SK-N-SH (cell line): ENCODE measurements around the gene BCO2. TPM values are rescaled to one million over a fixed set of nuclear protein-coding genes. Genes with fewer than 3 reads are reported as not detected.

Source experiments
- CTCF ChIA-PET: fragments of 300-600, 350-600 bp; formaldehyde crosslinking; extraction: SDS; loops from one replicate; lab custom pipeline; 2021; lab: Yijun Ruan, JAX
- POLR2A ChIA-PET: fragments of 350-600 bp; sonication (Branson Sonifier 250); formaldehyde crosslinking; extraction: SDS; loops from one replicate; lab custom pipeline; 2020; ENCODE audit warnings: antibody characterized with exemption, inconsistent platforms; lab: Yijun Ruan, JAX
- DNase-seq: peaks from one replicate; pipeline ENCODE4 v3.0.0; 2012
- H2AFZ ChIP-seq: fragments of 200-600 bp; sonication (generic); 2 replicates; pipeline ENCODE4 v1.8.1; 2016; ENCODE audit warnings: antibody characterized with exemption, mild to moderate bottlenecking, low read depth
- H3F3A ChIP-seq: fragments of 200-600 bp; sonication (generic); replicated peaks from 2 replicates; pipeline ENCODE3; 2016; ENCODE audit warnings: antibody characterized with exemption, mild to moderate bottlenecking; ENCODE audit not compliant: insufficient read depth
- H3K27ac ChIP-seq, 2 experiments: fragments of 200-500 bp in 1 of 2; fragments of 200-600 bp in 1 of 2; sonication (Bioruptor generic) in 1 of 2; sonication (generic), shearing (Covaris generic) in 1 of 2; 2 replicates each; pipeline versions ENCODE4 v1.5.1 to v1.6.1; 2014 to 2016; ENCODE audit warnings: low read depth in 2 of 2, inconsistent platforms in 1 of 2, low read length in 1 of 2, mild to moderate bottlenecking in 1 of 2, mixed read lengths in 1 of 2
- H3K27me3 ChIP-seq: fragments of 200-600 bp; sonication (generic), shearing (Covaris generic); 2 replicates; pipeline ENCODE4 v1.6.1; 2016; ENCODE audit warnings: mixed run types; ENCODE audit not compliant: insufficient read depth
- H3K36me3 ChIP-seq, 2 experiments: fragments of 200-500 bp in 1 of 2; fragments of 200-600 bp in 1 of 2; sonication (Bioruptor generic) in 1 of 2; sonication (generic) in 1 of 2; replicated peaks in 1 of 2; 2 replicates each; pipeline versions ENCODE3 to v1.5.1; 2014 to 2016; ENCODE audit warnings: low read length in 1 of 2, mild to moderate bottlenecking in 1 of 2; ENCODE audit not compliant: insufficient read depth in 2 of 2, control insufficient read depth in 1 of 2
- H3K4me1 ChIP-seq, 2 experiments: fragments of 200-500 bp in 1 of 2; fragments of 200-600 bp in 1 of 2; sonication (Bioruptor generic) in 1 of 2; sonication (generic), shearing (Covaris generic) in 1 of 2; 2 replicates each; pipeline versions ENCODE4 v1.5.1 to v1.6.1; 2014 to 2016; ENCODE audit warnings: low read depth in 1 of 2, low read length in 1 of 2, mixed run types in 1 of 2; ENCODE audit not compliant: insufficient read depth in 2 of 2, control insufficient read depth in 1 of 2
- H3K4me2 ChIP-seq: fragments of 200-600 bp; sonication (generic), shearing (Covaris generic); 2 replicates; pipeline ENCODE4 v1.6.1; 2017; ENCODE audit warnings: mixed run types
- H3K4me3 ChIP-seq, 2 experiments: fragments of 200-500 bp in 1 of 2; fragments of 200-600 bp in 1 of 2; sonication (Bioruptor generic) in 1 of 2; sonication (generic), shearing (Covaris generic) in 1 of 2; 2 replicates each; pipeline versions ENCODE4 v1.5.1 to v1.8.1; 2014 to 2016; ENCODE audit warnings: low read depth in 2 of 2, inconsistent platforms in 1 of 2, low read length in 1 of 2, mild to moderate bottlenecking in 1 of 2, mixed read lengths in 1 of 2, moderate library complexity in 1 of 2
- H3K79me2 ChIP-seq: fragments of 200-600 bp; sonication (generic); 2 replicates; pipeline ENCODE4 v1.8.1; 2017; ENCODE audit warnings: mild to moderate bottlenecking; ENCODE audit not compliant: insufficient read depth
- H3K9ac ChIP-seq: fragments of 200-600 bp; sonication (generic); 2 replicates; pipeline ENCODE4 v1.6.1; 2017; ENCODE audit warnings: mixed run types
- H3K9me2 ChIP-seq: fragments of 200-600 bp; sonication (generic); 2 replicates; pipeline ENCODE4 v1.6.1; 2017; ENCODE audit warnings: mixed run types
- H3K9me3 ChIP-seq: fragments of 200-600 bp; sonication (generic); 2 replicates; pipeline ENCODE4 v1.6.1; 2017; ENCODE audit warnings: mixed run types, mild to moderate bottlenecking, moderate library complexity
- H4K20me1 ChIP-seq: fragments of 200-600 bp; sonication (generic); 2 replicates; pipeline ENCODE4 v1.6.1; 2017; ENCODE audit warnings: mild to moderate bottlenecking, mixed run types; ENCODE audit not compliant: insufficient read depth
- CHD2 ChIP-seq: fragments of 150-350 bp; IDR thresholded peaks from 2 replicates; pipeline ENCODE4 v1.6.1; 2018; ENCODE audit warnings: low read length; ENCODE audit not compliant: partially characterized antibody
- EP300 ChIP-seq, 2 experiments: IDR thresholded peaks; 2 replicates each; pipeline versions ENCODE4 v1.4.0 to v1.6.1; 2012; ENCODE audit warnings: borderline replicate concordance in 1 of 2, low read depth in 1 of 2, low read length in 1 of 2
- MXI1 ChIP-seq: IDR thresholded peaks from 2 replicates; pipeline ENCODE4 v1.6.1; 2012; ENCODE audit warnings: mild to moderate bottlenecking, low read depth, low read length, improper control_type of control experiment
- NFIC ChIP-seq: IDR thresholded peaks from 2 replicates; pipeline ENCODE4 v1.4.0; 2012; ENCODE audit warnings: borderline replicate concordance
- NRF1 ChIP-seq: IDR thresholded peaks from 2 replicates; pipeline ENCODE4 v1.6.1; 2012; ENCODE audit warnings: low read depth, mild to moderate bottlenecking, low read length
- POLR2AphosphoS5 ChIP-seq: IDR thresholded peaks from 2 replicates; pipeline ENCODE4 v1.6.1; 2012; ENCODE audit warnings: low read depth, low read length
- RFX5 ChIP-seq: IDR thresholded peaks from 2 replicates; pipeline ENCODE4 v1.6.1; 2012; ENCODE audit warnings: mild to moderate bottlenecking, improper control_type of control experiment, low read length
- SIN3A ChIP-seq: IDR thresholded peaks from 2 replicates; pipeline ENCODE4 v1.6.1; 2012; ENCODE audit warnings: low read depth, mild to moderate bottlenecking, low read length, moderate library complexity, borderline replicate concordance
- SMC3 ChIP-seq: IDR thresholded peaks from 2 replicates; pipeline ENCODE4 v1.6.1; 2012; ENCODE audit warnings: low read depth, low read length, improper control_type of control experiment
- TAF1 ChIP-seq: IDR thresholded peaks from 2 replicates; pipeline ENCODE4 v1.6.1; 2012; ENCODE audit warnings: low read depth, mild to moderate bottlenecking, low read length, moderate library complexity, borderline replicate concordance
- TEAD4 ChIP-seq: IDR thresholded peaks from 2 replicates; pipeline ENCODE4 v1.4.0; 2012; ENCODE audit warnings: mild to moderate bottlenecking, borderline replicate concordance; ENCODE audit not compliant: insufficient read depth
- YY1 ChIP-seq: IDR thresholded peaks from 2 replicates; pipeline ENCODE4 v1.4.0; 2012; ENCODE audit warnings: low read depth, mild to moderate bottlenecking
- WGBS: methylation state at CpG from one replicate; pipeline ENCODE4 v1.1.6; 2017; ENCODE audit warnings: low lambda C conversion rate; 5-methylcytosine and 5-hydroxymethylcytosine counted together
- polyA plus RNA-seq, 3 experiments: library from polyadenylated mRNA; depleted of rRNA; stranded (reverse); fragments of >200 nt; gene quantifications; 2 replicates each; pipeline ENCODE4 v1.2.3, GENCODE V29; 2012
- TF ChIP-seq, protein P1 (sequence below): IDR thresholded peaks from 2 replicates; pipeline ENCODE4 v1.6.1; 2012; ENCODE audit warnings: mild to moderate bottlenecking, low read depth, low read length, moderate library complexity
- TF ChIP-seq, protein P2 (sequence below): fragments of 150-350 bp; IDR thresholded peaks from 2 replicates; pipeline ENCODE4 v1.6.1; 2016; ENCODE audit warnings: mild to moderate bottlenecking, low read depth, low read length

The BCO2 gene
- polyA plus RNA-seq, 1 of the 3 experiments (the other 2 are of a cell fraction): 0.87 TPM

DNA sequence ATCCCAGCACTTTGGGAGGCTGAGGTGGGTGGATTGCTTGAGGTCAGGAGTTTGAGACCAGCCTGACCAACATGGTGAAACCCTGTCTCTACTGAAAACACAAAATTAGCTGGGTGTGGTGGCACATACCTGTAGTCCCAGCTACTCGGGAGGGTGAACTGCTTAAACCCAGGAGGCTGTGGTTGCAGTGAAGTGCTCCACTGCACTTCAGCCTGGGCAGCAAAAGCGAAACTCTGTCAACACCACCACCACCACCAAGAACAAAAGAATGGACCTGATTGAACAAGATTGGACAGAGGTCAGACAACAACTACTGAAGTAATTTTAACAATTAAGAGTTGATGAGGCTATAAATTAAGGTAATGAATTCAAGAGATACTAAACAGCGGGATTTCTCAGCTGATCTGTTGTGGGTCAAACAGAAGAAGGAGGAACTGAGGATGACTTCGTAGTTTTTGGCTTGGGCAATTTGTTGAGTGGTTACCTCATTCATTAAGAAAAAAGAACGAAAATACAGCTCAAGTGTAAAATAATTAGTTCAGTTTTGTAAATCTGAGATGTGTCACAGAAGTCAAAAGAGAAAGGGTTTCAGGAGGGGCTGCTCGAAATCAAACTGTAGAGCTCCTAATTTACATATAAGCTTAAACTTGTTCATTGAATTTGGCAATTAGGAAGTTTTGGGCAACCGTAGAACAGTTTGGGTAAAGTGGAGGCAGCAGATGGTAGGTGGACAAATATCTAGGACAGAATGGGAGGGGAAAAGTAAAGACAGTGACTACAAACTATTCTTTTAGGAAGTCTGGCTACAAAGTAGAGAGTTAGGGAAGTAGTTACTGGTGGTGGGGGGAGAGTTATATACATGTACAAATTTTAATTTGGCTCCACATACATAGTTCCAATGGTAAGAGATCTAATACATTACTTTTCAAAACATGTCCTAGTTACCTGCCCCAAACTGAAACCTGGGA lies 15.9 kb upstream of the BCO2 start:
- no peak overlapping the region for H3K27ac ChIP-seq
- H3K9ac ChIP-seq: no peak overlapping the region
- DNase-seq: no peak
- no peaks in the 10 kb centered on the region for H3K79me2 ChIP-seq
- peaks cover 15% of the 10 kb centered on the region for H3F3A ChIP-seq
- ChIA-PET CTCF (interaction anchor here (1.4 kb wide), 1 partner anchor 9 kb away, joined by 3 read pairs; no protein-coding TSS in a partner anchor), POLR2A (no interaction called here)
- H3K36me3 ChIP-seq: no peaks in the 10 kb centered on the region
- H4K20me1 ChIP-seq: no peaks in the 10 kb centered on the region
- H3K27me3 ChIP-seq: no peaks in the 10 kb centered on the region
- no peak overlapping the region for H2AFZ ChIP-seq
- H3K9me2 ChIP-seq: no peaks in the 10 kb centered on the region
- WGBS: 91% methylated on average over 7 of the region's 7 CpGs
- H3K4me1 ChIP-seq: peaks cover 0 to 15% of the 10 kb centered on the region in 2 experiments; a peak in 1 of 4 replicates
- no peak overlapping the region for H3K4me3 ChIP-seq
- no peak overlapping the region for H3K4me2 ChIP-seq
- TF ChIP-seq SIN3A (no peak), EP300 (IDR thresholded peaks at IDR 0.05; ENCODE audit: borderline replicate concordance in 1 of 2, low read depth in 1 of 2, low read length in 1 of 2) (no peak), POLR2AphosphoS5 (no peak), YY1 (no peak), SMC3 (no peak), NRF1 (no peak), MXI1 (no peak), RFX5 (no peak), TEAD4 (no peak), CHD2 (no peak), TAF1 (no peak), NFIC (no peak)
- TF ChIP-seq, protein P1, sequence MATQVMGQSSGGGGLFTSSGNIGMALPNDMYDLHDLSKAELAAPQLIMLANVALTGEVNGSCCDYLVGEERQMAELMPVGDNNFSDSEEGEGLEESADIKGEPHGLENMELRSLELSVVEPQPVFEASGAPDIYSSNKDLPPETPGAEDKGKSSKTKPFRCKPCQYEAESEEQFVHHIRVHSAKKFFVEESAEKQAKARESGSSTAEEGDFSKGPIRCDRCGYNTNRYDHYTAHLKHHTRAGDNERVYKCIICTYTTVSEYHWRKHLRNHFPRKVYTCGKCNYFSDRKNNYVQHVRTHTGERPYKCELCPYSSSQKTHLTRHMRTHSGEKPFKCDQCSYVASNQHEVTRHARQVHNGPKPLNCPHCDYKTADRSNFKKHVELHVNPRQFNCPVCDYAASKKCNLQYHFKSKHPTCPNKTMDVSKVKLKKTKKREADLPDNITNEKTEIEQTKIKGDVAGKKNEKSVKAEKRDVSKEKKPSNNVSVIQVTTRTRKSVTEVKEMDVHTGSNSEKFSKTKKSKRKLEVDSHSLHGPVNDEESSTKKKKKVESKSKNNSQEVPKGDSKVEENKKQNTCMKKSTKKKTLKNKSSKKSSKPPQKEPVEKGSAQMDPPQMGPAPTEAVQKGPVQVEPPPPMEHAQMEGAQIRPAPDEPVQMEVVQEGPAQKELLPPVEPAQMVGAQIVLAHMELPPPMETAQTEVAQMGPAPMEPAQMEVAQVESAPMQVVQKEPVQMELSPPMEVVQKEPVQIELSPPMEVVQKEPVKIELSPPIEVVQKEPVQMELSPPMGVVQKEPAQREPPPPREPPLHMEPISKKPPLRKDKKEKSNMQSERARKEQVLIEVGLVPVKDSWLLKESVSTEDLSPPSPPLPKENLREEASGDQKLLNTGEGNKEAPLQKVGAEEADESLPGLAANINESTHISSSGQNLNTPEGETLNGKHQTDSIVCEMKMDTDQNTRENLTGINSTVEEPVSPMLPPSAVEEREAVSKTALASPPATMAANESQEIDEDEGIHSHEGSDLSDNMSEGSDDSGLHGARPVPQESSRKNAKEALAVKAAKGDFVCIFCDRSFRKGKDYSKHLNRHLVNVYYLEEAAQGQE: no peak
- TF ChIP-seq, protein P2, sequence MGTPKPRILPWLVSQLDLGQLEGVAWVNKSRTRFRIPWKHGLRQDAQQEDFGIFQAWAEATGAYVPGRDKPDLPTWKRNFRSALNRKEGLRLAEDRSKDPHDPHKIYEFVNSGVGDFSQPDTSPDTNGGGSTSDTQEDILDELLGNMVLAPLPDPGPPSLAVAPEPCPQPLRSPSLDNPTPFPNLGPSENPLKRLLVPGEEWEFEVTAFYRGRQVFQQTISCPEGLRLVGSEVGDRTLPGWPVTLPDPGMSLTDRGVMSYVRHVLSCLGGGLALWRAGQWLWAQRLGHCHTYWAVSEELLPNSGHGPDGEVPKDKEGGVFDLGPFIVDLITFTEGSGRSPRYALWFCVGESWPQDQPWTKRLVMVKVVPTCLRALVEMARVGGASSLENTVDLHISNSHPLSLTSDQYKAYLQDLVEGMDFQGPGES: no peak
- no peaks in the 10 kb centered on the region for H3K9me3 ChIP-seq
